GM19193 (cell line): ENCODE data around the gene TRIM72.

Source experiments
- POLR2A ChIP-seq: IDR thresholded peaks from 4 replicates; pipeline ENCODE4 v1.6.1; 2011; ENCODE audit not compliant: insufficient read depth, insufficient read length; ENCODE audit errors: extremely low read depth

The TRIM72 gene

DNA sequence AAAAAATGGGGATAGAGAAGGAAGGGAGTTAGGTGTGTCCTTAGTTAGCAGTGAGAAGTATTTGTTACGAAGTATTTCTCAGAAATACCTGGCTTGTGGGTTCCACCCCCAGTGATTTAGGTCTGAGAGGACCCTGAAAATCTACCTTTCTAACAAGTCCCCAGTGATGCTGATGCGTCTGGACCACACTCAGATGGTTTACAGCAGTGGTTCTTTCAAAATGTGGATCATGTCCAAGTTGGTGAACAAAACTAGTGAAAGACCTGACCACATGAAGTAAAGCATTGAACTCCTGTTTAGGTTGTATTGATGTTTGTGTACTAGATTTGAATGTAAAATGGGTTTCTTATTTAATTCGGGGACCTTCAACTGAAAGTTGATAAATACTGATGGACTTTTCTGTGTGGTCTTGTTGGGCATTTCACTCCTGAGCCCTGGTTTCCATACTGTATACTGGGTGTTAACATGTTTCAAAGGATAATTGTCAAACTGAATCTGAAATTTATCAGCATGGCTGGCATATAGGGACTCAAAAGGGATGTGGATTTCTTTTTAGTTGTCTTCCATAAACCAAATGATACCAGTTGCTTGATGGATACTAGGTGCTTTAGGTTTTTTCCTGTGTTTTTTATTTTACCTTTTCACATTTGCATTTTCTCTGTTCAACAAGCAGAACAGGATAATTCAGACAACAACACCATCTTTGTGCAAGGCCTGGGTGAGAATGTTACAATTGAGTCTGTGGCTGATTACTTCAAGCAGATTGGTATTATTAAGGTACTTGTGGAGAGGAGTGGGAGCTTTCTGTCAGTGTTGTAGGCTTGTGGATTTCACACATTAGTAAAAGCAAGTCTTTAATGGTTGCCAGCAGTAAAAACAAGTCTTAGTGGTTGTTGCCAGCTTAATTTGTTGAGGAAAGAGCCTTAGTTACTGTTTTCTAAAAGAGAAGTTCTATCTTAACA is 25.2 kb upstream of the TRIM72 start:
- no peak for TF ChIP-seq POLR2A

GRCh38 chr16:31189412-31189778 is 24.5 kb upstream of the TRIM72 start:
- no peak for TF ChIP-seq POLR2A

DNA sequence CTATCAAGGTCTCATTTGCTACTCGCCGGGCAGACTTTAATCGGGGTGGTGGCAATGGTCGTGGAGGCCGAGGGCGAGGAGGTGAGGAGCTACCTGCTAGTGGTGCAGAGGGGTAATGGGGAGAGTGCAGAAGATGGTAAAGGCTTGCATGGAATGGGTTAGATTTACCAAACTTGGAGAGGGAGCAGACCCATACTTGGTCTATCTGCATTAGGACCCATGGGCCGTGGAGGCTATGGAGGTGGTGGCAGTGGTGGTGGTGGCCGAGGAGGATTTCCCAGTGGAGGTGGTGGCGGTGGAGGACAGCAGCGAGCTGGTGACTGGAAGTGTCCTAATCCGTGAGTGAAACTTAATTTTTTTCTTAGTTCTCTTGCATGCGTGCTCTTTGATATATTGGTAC is 23.9 kb upstream of the TRIM72 start:
- peak; percentile 47 for TF ChIP-seq POLR2A

GRCh38 chr16:31190818-31191444 is 23.0 kb upstream of the TRIM72 start:
- TF ChIP-seq POLR2A, result no peak

DNA sequence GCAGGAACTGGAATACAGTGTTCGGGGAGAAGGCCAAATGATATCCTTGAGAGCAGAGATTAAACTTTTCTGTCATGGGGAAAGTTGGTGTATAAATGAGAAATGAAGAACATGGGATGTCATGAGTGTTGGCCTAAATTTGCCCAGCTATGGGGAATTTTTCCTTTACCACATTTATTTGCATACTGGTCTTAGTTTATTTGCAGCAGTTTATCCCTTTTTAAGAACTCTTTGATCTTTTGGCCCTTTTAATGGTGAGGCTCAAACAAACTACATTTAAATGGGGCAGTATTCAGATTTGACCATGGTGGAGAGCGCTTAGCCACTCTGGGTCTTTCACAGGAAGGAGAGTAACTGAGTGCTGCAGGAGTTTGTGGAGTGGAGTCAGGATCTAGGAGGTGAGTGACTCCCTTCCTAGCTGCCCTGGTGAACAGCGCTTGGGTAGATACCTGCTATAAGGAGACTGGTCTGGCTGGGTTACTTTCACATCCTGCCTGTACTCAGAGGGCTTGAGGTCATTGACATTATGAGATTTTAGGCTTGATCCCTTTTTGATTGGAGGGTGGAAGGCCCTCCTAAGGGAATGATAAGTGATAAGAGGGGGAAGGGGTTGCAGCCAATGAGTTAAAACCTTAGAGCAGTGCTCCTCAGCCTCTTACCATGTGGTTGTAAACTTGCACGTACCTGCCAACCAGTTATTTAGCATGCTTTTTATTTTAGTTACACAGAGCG is 22.1 kb upstream of the TRIM72 start:
- TF ChIP-seq POLR2A, result peak; percentile 16

- no peak for TF ChIP-seq POLR2A
These were observed 20.9 kb upstream of the TRIM72 start for GRCh38 chr16:31192856-31193642.

- peak; percentile 26 for TF ChIP-seq POLR2A
These were observed 20.0 kb upstream of the TRIM72 start for GRCh38 chr16:31193874-31194273.

- no peak for TF ChIP-seq POLR2A
These were observed 19.0 kb upstream of the TRIM72 start for GRCh38 chr16:31194898-31195297.

- peak; percentile 51 for TF ChIP-seq POLR2A
These were observed 17.4 kb upstream of the TRIM72 start for GRCh38 chr16:31196324-31197088.

- TF ChIP-seq POLR2A, result no peak
These were observed 15.6 kb upstream of the TRIM72 start for GRCh38 chr16:31198207-31198882.

DNA sequence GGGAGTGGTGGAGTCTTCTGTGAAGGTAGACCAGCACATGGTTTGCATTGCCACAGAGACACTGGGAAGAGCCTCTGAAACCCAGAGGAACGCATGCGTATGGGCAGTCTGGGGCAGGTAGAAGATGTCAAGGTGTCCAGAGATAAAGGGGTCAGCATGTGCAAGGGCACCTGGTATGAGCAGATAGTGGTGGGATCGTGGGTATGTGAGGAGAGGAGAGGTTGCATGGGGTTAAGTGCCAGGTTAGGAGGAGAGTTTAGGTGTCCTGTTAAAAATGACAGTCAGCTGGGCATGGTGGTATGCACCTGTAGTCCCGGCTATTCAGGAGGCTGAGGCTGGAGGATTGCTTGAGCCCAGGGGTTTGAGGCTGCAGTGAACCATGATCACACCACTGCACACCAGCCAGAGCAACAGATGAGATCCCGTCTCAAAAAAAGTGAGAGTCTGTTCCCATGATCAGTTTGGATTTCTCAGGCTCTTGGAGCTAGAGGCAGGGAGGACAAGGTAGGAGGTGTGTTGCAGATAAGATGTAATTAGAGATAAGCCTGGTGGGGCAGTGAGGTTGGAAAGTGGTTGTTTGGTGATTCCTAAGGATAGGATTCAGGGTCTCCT is 14.4 kb upstream of the TRIM72 start:
- no peak for TF ChIP-seq POLR2A

DNA sequence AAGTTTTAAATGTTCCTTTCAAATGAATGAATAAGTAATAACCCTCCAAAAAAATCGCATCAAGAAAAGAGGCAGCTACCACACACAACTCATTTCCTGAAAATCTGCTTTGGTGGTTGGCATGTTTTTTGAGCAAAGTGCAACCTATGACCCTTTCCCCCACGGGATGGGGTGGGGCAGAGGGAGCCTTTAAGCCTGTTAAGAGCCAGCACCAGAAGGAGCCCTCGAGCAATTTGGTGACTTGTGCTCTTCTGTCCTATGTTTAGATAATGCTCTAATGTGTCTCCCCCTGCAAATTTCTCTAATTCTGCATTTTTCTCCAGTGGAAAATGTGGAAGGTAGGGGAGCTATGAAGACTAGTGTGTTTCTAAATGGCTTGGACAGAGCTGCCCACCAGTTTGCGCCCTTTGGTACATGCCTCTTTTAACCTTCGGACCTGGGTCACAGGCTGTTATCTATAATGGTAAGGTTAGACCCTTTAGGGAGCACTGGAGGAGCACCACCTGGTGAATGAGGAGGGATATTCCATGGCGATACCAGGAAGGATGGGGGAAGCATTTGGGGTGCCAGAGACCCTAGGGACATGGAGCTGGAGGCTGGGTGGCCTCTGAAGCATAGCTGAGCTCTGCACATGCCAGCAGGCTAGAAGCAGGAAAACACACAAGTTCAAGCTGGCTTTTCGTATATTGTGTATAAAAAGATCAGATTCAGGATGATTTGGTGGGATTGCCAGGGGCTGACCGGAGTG is 12.9 kb upstream of the TRIM72 start:
- no peak for TF ChIP-seq POLR2A
